Measurements from ENCODE around the gene SERPINB11.

The SERPINB11 gene

DNA sequence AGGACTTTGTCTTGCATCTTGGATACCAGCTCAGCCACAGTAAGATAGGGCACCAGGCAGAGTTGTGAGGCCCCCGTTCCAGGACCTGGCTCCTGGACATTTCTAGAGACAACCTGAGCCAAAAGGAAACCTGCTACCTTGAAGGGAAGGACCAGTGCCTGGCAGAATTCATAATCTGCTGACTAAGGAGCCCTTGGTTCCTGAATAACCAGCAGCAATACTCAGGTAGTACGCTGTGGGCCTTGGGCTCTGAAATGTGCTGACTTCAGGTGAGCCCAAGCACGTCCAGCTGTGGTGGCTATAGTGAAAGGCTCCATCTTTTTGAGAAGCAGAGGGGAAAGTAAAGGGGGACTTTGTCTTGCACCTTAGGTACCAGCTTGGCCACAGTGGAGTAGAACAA is 28.5 kb downstream of the SERPINB11 start:
- no peak overlapping the region for H3K27ac ChIP-seq
- H4K20me1 ChIP-seq (ENCODE audit: insufficient read depth) = no peaks in the 10 kb centered on the region
- no peaks in the 10 kb centered on the region for H3K36me3 ChIP-seq (ENCODE audit: insufficient read depth)
- no peaks in the 10 kb centered on the region for H3K27me3 ChIP-seq (ENCODE audit: insufficient read depth, low read depth)
- H3K79me2 ChIP-seq (ENCODE audit: insufficient read depth, low read depth) = no peaks in the 10 kb centered on the region
- H3K4me1 ChIP-seq (ENCODE audit: low read depth, poor library complexity, severe bottlenecking) = no peaks in the 10 kb centered on the region
- no peak overlapping the region for H3K9ac ChIP-seq
- TF ChIP-seq, protein P1, sequence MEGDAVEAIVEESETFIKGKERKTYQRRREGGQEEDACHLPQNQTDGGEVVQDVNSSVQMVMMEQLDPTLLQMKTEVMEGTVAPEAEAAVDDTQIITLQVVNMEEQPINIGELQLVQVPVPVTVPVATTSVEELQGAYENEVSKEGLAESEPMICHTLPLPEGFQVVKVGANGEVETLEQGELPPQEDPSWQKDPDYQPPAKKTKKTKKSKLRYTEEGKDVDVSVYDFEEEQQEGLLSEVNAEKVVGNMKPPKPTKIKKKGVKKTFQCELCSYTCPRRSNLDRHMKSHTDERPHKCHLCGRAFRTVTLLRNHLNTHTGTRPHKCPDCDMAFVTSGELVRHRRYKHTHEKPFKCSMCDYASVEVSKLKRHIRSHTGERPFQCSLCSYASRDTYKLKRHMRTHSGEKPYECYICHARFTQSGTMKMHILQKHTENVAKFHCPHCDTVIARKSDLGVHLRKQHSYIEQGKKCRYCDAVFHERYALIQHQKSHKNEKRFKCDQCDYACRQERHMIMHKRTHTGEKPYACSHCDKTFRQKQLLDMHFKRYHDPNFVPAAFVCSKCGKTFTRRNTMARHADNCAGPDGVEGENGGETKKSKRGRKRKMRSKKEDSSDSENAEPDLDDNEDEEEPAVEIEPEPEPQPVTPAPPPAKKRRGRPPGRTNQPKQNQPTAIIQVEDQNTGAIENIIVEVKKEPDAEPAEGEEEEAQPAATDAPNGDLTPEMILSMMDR (conservative IDR thresholded peaks at IDR 0.05; ENCODE audit: low read depth, low read length) = no peak
- H3K4me3 ChIP-seq (IDR thresholded peaks at IDR 0.05; ENCODE audit: insufficient read depth, low read depth, low read length) = no peak overlapping the region
- no peak overlapping the region for H2AFZ ChIP-seq (ENCODE audit: low read depth)
- H3K4me2 ChIP-seq = no peak overlapping the region

- no peak overlapping the region for H3K9ac ChIP-seq
- no peak overlapping the region for H3K4me2 ChIP-seq
- no peaks in the 10 kb centered on the region for H3K4me1 ChIP-seq (ENCODE audit: low read depth, poor library complexity, severe bottlenecking)
- no peaks in the 10 kb centered on the region for H4K20me1 ChIP-seq (ENCODE audit: insufficient read depth)
- no peak overlapping the region for H3K27ac ChIP-seq
- H3K4me3 ChIP-seq (IDR thresholded peaks at IDR 0.05; ENCODE audit: insufficient read depth, low read depth, low read length) = no peak overlapping the region
- no peaks in the 10 kb centered on the region for H3K27me3 ChIP-seq (ENCODE audit: insufficient read depth, low read depth)
- no peak overlapping the region for H2AFZ ChIP-seq (ENCODE audit: low read depth)
- H3K36me3 ChIP-seq (ENCODE audit: insufficient read depth) = no peaks in the 10 kb centered on the region
- no peaks in the 10 kb centered on the region for H3K79me2 ChIP-seq (ENCODE audit: insufficient read depth, low read depth)
- TF ChIP-seq, protein P1 (conservative IDR thresholded peaks at IDR 0.05; ENCODE audit: low read depth, low read length) = no peak
Observed at GRCh38 chr18:63736876-63737275, 34.1 kb downstream of the SERPINB11 start.

GRCh38 chr18:63741769-63742168 is 39.0 kb downstream of the SERPINB11 start:
- Histone ChIP-seq H3K4me2 (no peak overlapping the region), H3K4me1 (ENCODE audit: low read depth, poor library complexity, severe bottlenecking) (no peaks in the 10 kb centered on the region), H3K4me3 (IDR thresholded peaks at IDR 0.05; ENCODE audit: insufficient read depth, low read depth, low read length) (no peak overlapping the region), H3K9ac (no peak overlapping the region), H3K36me3 (ENCODE audit: insufficient read depth) (no peaks in the 10 kb centered on the region), H3K79me2 (ENCODE audit: insufficient read depth, low read depth) (no peaks in the 10 kb centered on the region), H2AFZ (ENCODE audit: low read depth) (no peak overlapping the region), H3K27ac (no peak overlapping the region), H4K20me1 (ENCODE audit: insufficient read depth) (no peaks in the 10 kb centered on the region), H3K27me3 (ENCODE audit: insufficient read depth, low read depth) (no peaks in the 10 kb centered on the region)
- TF ChIP-seq, protein P1 (conservative IDR thresholded peaks at IDR 0.05; ENCODE audit: low read depth, low read length) = no peak

DNA sequence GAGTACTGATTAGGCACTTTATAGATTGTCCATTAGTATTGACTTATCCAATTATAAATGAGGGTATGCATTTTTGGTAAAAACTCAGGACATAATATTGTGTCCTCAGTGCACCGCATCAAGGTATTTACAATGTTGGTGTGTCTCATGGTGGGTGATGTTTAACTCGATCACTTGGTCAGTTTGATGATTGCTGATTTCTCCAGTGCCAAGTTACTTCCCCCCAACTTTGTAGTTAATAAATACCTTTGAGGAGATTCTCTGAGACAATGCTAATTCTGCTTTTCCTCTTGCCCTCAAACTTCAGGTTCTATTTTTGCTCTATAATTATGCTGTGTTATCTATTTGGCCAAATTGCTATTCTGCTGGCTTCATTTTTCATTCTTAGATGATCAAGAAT is 44.2 kb downstream of the SERPINB11 start:
- no peak overlapping the region for H2AFZ ChIP-seq (ENCODE audit: low read depth)
- no peaks in the 10 kb centered on the region for H3K4me1 ChIP-seq (ENCODE audit: low read depth, poor library complexity, severe bottlenecking)
- H3K27ac ChIP-seq = no peak overlapping the region
- H4K20me1 ChIP-seq (ENCODE audit: insufficient read depth) = no peaks in the 10 kb centered on the region
- no peak overlapping the region for H3K9ac ChIP-seq
- H3K79me2 ChIP-seq (ENCODE audit: insufficient read depth, low read depth) = no peaks in the 10 kb centered on the region
- no peaks in the 10 kb centered on the region for H3K27me3 ChIP-seq (ENCODE audit: insufficient read depth, low read depth)
- TF ChIP-seq, protein P1 (conservative IDR thresholded peaks at IDR 0.05; ENCODE audit: low read depth, low read length) = no peak
- no peak overlapping the region for H3K4me3 ChIP-seq (IDR thresholded peaks at IDR 0.05; ENCODE audit: insufficient read depth, low read depth, low read length)
- H3K36me3 ChIP-seq (ENCODE audit: insufficient read depth) = no peaks in the 10 kb centered on the region
- H3K4me2 ChIP-seq = no peak overlapping the region
